ENCODE measurements around the gene NAV2.

GRCh38 chr11:20020198-20020597 is 307.6 kb downstream of the NAV2 start:
- TF ChIP-seq POLR2A (IDR thresholded peaks at IDR 0.05; ENCODE audit: low read length) (no peak), GATA1 (IDR thresholded peaks at IDR 0.05; ENCODE audit: low read depth, low read length) (no peak)

Measured in erythroblast (primary cell).